NCI-H2171 treated with DMSO at 0.1 percent for 48 hours (cell line): ENCODE results near the gene EVI2A.
A peak's percentile ranks its signal among the peaks of the same experiment; 100 is the strongest.
"Not testable (repeated sequence)": the region's sequence is repeated elsewhere in the genome, so short reads cannot be mapped to it uniquely, and the experiment has no call there.

ENCODE experiments used
- DNase-seq: peaks from one replicate; lab custom pipeline; 2025; lab: John Stamatoyannopoulos, UW

EVI2A gene, protein sequence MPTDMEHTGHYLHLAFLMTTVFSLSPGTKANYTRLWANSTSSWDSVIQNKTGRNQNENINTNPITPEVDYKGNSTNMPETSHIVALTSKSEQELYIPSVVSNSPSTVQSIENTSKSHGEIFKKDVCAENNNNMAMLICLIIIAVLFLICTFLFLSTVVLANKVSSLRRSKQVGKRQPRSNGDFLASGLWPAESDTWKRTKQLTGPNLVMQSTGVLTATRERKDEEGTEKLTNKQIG

GRCh38 chr17:31321481-31321880, at the start of gene EVI2A:
TSS of gene EVI2A (minus strand) at chr17:31321622. CDS start at chr17:31319013, 2,609 bp downstream.
- DNase-seq = no peak

DNA sequence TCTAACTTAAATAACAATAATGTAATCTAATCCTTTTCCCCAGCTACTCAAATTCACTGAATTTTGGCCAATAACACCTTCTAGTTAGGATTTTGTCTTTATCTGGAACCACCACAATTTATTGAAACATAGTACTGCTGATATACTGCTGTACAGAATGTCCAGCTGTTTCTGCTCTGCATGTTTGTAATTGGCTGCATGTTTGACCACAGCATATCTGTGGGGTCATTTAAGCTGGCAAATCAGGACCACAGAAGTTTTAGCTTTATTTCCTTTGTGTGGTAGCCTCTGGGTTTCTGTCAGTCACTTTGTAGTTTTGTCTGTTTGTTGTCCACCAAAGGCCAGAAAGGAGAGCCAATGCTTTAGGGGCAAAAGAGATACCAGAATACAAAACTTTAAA, 47.8 kb upstream of the EVI2A start:
- DNase-seq = no peak

- no peak for DNase-seq
Measured at GRCh38 chr17:31366088-31366487, 44.7 kb upstream of the EVI2A start.

GRCh38 chr17:31364012-31364411, 42.6 kb upstream of the EVI2A start:
- DNase-seq = no peak

GRCh38 chr17:31357839-31358394, 36.5 kb upstream of the EVI2A start:
- DNase-seq = peak; percentile 87

GRCh38 chr17:31357091-31357490, 35.7 kb upstream of the EVI2A start:
- DNase-seq = no peak

- DNase-seq = no peak
Measured at GRCh38 chr17:31355935-31356334, 34.5 kb upstream of the EVI2A start.

GRCh38 chr17:31349454-31349853, 28.0 kb upstream of the EVI2A start:
- DNase-seq = no peak

GRCh38 chr17:31345191-31345747, 23.8 kb upstream of the EVI2A start:
- DNase-seq = not testable (repeated sequence)

GRCh38 chr17:31339906-31340661, 18.7 kb upstream of the EVI2A start:
- DNase-seq = no peak

- DNase-seq = no peak
Measured at GRCh38 chr17:31329221-31329620, 7.8 kb upstream of the EVI2A start.

DNA sequence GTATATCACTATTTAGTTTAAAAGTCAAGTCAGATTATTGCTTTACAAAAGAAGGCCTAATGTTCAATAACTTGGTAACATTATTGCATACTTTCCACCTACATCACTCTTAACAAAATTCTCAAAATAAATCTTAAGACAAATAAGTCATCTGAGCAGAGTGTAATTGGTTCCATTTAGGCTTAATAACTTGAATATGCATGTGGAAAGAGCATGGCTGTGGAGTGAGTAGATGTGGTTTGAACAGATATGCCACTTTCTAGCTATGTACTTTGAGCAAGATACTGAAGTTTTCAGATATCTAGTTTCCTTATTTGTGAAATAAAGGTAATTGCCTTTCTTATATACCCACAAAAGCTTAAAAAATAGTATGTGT, 6.7 kb upstream of the EVI2A start:
- no peak for DNase-seq

GRCh38 chr17:31327534-31328159, 6.2 kb upstream of the EVI2A start:
- no peak for DNase-seq

- no peak for DNase-seq
Measured at GRCh38 chr17:31323551-31323950, 2.1 kb upstream of the EVI2A start.

DNA sequence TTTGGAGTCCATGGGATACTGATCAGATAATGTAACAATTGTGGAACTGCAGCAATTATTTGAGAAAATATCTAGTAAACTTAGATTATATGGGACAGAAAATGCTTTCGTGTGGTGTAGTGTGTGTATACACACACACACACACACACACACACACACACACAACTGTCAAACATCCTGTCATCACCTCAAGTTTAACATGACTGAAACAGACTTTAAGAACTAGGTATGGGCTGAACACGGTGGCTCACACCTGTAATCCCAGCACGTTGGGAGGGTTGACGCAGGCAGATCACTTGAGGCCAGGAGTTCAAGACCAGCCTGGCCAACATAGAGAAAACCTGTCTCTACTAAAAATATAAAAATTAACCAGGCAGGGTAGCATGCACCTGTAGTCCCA, 544 bp upstream of the EVI2A start:
- DNase-seq = no peak

GRCh38 chr17:31320791-31321190, 631 bp downstream of the EVI2A start:
- no peak for DNase-seq

- DNase-seq = no peak
Measured at GRCh38 chr17:31320241-31320640, 1.2 kb downstream of the EVI2A start.

- no peak for DNase-seq
Measured at GRCh38 chr17:31318851-31319661, 2.4 kb downstream of the EVI2A start.

DNA sequence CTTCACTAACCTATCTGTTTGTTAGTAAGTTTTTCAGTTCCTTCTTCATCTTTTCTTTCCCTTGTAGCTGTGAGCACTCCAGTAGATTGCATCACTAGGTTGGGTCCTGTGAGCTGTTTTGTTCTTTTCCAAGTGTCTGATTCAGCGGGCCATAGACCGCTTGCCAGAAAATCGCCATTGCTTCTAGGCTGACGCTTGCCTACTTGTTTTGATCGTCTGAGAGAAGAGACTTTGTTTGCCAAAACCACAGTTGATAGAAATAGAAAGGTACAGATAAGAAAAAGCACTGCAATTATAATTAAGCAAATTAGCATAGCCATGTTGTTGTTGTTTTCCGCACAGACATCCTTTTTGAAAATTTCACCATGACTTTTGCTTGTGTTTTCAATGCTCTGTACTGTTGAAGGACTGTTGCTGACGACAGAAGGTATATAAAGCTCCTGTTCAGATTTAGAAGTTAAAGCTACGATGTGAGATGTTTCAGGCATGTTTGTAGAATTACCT, 3.1 kb downstream of the EVI2A start:
- no peak for DNase-seq

GRCh38 chr17:31314782-31315100, 6.7 kb downstream of the EVI2A start:
- no peak for DNase-seq

DNA sequence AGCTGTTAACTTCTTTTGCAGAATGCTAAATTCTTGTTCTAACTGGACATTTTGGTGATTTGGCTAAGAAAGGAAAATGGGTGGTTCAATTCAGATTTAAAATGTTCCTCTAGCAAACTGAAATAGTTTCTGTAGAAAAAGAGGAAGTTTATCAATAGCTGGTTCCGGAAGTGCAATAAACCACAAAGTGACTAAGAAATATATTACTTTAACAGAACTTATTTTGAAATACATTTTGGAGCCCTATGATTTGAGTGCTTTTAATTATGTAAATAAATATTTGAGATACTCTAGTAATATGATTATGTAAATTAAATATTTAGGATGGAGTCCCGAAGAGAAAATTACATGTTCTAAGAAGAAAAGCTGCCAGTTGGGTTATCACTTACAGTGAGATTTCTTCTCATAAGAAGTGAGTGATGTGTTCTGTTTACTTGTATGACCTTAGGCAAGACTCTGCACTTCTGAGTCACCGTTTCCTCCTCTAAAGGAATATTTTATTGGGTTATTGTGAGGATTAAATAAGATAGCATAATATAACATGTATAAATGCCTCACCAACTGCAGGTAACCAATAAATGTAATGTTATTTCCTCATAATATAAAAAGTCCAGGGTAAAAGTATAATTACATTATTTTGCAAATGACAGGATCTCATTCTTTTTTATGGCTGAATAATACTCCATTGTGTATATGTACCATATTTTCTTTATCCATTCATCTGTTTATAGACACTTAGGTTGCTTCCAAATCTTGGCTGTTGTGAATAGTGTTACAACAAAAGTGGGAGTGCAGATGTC, 7.2 kb downstream of the EVI2A start, which contains the start of gene EVI2B:
EVI2B (minus strand) TSS at position 73 of the 800 bp plus-strand sequence. CDS start 8,445 bp downstream, outside the sequence.
- DNase-seq = no peak
